Measurements from ENCODE around the gene LTA.

LTA gene

GRCh38 chr6:31559958-31560696 lies 12.0 kb upstream of the LTA start:
- DNase-seq (ENCODE audit: low spot score), result peak; percentile 71
- no peak for TF ChIP-seq CTCF (IDR thresholded peaks at IDR 0.05; ENCODE audit: extremely low read depth, missing control alignments)

DNA sequence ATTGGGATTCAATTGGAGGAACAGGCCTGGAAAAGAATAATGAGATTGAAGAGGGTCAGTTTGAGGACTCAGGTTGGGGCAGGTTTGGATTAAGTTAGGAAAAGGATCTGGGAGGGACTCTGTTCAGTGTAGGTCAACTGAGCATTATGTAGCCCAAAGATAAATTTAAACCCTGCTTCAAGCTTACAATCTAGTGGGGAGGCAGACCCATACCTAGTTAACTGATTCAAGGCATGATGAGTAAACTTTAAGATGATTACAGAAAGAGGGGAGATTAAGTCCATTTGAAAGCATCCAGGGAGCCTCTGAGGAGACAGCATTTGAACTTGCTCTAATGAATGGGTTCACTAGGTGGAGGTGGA lies 11.4 kb upstream of the LTA start:
- no peak for TF ChIP-seq CTCF (IDR thresholded peaks at IDR 0.05; ENCODE audit: extremely low read depth, missing control alignments)
- no peak for DNase-seq (ENCODE audit: low spot score)

DNA sequence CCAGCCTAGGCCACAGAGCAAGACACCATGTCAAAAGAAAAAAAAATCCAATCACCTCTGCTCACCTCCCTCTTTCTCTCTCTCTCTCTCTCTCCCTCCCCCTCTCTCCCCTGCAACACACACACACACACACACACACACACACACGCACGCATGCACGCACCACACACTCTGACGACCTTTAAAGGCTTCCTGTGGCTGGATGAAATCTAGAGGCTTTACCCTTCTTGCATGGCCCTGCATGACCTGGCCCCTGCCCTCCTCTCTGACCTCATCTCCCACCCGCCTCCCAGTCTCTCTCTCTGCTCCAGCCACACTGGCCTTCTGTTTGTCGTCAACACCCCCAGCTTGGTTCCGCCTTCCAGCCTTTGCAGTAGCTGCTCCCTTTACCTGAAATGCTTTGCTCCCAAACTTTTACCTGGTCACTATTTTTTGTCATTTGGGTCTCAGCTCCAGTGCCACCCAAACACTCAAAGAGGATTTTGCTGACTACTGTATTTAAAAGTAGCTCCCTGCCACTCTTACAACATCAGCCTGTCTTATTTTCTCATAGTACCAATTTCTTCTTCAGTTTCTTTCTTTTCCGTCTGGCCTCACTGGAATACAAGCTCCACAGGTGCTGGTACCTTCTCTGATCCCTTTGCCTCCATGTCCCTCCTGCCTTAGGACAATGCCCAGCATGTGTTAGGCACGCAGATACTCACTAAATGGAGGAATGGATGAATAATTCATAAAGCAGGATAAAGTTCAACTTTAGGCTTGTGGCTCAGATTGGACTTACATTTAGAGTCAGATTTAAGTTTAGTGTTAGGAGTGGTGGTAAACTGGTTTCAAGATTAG lies 4.3 kb upstream of the LTA start:
- no peak for TF ChIP-seq CTCF (IDR thresholded peaks at IDR 0.05; ENCODE audit: extremely low read depth, missing control alignments)
- peak; percentile 39 for DNase-seq (ENCODE audit: low spot score)

GRCh38 chr6:31568537-31568961 lies 3.5 kb upstream of the LTA start:
- no peak for TF ChIP-seq CTCF (IDR thresholded peaks at IDR 0.05; ENCODE audit: extremely low read depth, missing control alignments)
- DNase-seq (ENCODE audit: low spot score), result peak; percentile 74

DNA sequence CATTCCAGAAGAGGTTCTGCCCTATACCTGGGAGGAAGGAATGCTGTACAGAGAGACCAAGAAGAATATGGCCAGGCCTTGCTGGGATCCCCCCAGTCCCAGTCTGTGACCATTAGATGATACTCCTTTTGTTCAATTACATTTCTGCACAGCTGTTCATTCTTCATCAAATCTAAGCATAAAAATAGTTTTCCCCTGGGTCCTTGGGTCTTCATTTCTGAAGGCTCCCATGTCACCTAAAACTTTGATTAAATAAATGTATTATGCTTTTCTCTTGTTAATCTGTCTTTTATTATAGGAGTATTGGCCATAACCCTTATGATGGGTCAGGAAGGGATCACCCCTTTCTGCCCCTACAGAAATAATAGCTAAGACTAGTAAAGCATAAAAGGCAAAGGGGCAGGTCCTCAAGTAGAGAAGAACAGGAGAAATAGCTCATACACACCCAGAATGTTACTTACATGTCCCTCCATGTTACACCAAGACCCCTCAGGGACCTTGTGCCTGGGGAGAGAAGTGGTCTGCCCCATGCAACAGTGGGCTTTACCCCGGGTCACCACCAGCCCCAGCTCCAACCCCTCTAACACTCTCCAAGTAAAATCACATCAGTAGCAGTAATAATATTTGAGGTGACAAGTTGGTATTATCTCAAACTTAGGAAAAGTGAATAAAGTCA lies 2.1 kb upstream of the LTA start:
- no peak for TF ChIP-seq CTCF (IDR thresholded peaks at IDR 0.05; ENCODE audit: extremely low read depth, missing control alignments)
- DNase-seq (ENCODE audit: low spot score), result no peak

DNA sequence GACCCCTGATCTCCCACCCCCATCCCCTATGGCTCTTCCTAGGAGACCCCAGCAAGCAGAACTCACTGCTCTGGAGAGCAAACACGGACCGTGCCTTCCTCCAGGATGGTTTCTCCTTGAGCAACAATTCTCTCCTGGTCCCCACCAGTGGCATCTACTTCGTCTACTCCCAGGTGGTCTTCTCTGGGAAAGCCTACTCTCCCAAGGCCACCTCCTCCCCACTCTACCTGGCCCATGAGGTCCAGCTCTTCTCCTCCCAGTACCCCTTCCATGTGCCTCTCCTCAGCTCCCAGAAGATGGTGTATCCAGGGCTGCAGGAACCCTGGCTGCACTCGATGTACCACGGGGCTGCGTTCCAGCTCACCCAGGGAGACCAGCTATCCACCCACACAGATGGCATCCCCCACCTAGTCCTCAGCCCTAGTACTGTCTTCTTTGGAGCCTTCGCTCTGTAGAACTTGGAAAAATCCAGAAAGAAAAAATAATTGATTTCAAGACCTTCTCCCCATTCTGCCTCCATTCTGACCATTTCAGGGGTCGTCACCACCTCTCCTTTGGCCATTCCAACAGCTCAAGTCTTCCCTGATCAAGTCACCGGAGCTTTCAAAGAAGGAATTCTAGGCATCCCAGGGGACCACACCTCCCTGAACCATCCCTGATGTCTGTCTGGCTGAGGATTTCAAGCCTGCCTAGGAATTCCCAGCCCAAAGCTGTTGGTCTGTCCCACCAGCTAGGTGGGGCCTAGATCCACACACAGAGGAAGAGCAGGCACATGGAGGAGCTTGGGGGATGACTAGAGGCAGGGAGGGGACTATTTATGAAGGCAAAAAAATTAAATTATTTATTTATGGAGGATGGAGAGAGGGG lies 1.4 kb downstream of the LTA start:
- DNase-seq (ENCODE audit: low spot score), result no peak
- TF ChIP-seq CTCF (IDR thresholded peaks at IDR 0.05; ENCODE audit: extremely low read depth, missing control alignments), result no peak

Measured in GM20000 (cell line).